Measurements from ENCODE around the gene TUBB3.
A peak's percentile ranks its signal among the peaks of the same experiment; 100 is the strongest.
"Not testable (repeated sequence)": the region's sequence is repeated elsewhere in the genome, so short reads cannot be mapped to it uniquely, and the experiment has no call there.

The TUBB3 gene

GRCh38 chr16:89968074-89968473, 44.9 kb downstream of the TUBB3 start:
- DNase-seq, result not testable (repeated sequence)

- no peak for DNase-seq
These were observed 46.7 kb downstream of the TUBB3 start for GRCh38 chr16:89969741-89970410.

GRCh38 chr16:89971495-89972243, 48.5 kb downstream of the TUBB3 start:
- DNase-seq, result no peak

DNA sequence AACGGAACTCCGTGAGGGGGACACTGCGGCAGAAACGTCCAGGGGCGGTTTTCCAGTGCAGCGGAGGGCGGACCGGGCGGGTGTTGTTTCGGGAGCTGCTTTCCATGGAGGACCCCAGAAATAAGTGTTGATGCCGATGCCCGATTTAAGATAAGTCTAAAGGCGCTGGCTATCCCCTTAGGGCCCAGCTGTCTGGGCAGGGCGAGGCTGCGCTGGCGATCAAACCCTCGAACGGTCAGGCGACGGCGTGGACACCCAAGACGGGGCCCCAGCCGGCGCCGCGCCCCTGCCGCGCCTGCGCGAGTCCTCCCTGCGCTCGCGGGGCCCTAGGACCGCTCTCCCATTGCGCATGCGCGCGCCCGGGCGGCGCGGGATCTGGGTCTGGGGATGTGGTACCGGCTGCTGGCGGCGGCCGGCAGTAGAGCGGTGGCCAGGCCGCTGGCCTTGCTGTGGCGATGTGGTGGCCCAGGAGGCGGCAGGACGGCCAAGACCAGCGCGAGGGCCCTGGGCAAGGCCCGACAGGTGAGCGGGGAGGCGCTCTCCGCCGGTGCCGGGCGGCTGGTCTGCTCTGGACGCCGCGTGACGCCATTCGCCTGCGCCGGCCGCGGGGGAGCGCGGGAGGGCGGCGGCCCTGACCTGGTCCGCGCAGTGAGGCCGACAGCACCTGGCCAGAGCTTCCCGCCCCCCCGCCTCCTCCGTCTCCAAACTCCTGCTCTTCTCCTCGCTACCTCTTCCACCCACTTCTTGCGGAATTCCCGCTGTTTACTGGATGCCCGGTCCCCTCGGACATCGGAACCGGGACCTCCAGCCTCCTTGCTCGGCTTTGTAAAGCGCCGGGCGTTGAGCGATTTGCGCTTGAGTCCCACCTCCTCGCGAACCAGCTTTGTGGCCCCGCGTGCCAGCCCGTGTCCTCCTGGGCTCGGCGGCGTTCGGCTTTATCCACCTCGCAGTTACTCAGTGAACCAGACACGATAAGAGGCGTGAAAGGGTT, 49.4 kb downstream of the TUBB3 start:
- DNase-seq, result peak; percentile 77

DNA sequence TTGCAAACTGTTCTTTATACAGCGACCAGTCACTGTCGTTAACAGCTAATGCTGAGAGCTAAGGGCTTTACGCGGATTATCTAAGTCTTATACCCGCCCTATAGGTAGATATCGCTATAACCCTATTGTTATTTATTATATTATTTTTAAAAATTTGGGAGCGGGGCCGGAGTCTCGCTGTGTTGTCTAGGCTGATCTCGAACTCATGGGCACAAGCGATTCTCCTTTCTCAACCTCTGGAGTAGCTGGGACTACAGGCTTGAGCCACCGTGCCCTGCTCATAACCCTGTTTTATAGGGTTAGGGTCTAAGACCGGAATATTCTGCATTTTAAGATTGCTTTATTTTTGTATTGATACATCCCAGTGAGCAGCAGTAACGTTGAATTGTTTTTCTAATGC, 50.1 kb downstream of the TUBB3 start:
- no peak for DNase-seq

GRCh38 chr16:89973654-89974335, 50.7 kb downstream of the TUBB3 start:
- DNase-seq, result no peak

DNA sequence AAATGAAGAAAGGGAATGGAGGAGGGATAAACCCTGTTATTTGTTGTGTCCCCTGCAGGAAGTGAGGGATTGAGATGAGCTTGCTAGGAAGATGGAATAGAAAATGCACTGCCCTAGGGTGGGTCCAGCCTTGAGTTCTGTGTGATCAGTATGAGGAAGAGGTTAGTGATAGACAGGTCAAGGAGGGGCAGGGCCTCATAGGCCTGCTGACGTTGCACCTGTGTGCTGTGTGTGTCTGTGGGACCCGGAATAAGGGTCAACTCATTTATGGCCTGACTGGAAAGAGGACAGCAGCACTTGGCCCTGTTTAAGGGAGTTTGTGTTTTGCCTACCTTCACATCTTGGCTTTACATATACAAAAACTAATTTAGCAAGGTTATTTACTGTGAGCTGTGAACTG, 51.7 kb downstream of the TUBB3 start:
- no peak for DNase-seq

GRCh38 chr16:89981414-89981813, 58.3 kb downstream of the TUBB3 start:
- no peak for DNase-seq

DNA sequence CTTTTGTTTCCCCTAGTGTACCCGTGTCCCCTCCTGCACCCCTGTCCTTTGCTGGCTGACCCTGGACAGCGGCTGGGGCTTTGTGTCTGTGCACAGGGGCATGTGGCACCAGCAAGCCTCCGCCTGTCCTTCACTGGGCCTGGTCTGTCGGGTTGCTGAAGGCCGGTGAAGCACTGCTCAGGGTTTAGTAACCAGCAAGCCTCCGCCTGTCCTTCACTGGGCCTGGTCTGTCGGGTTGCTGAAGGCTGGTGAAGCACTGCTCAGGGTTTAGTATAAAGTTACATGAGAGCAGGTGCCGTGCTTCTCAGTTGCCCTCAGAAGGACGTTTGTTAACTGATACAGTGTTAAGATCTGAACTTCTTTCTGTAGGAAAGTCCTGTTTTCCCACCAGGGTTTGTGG, 59.2 kb downstream of the TUBB3 start:
- no peak for DNase-seq

GRCh38 chr16:89983536-89983935, 60.4 kb downstream of the TUBB3 start:
- DNase-seq, result no peak

DNA sequence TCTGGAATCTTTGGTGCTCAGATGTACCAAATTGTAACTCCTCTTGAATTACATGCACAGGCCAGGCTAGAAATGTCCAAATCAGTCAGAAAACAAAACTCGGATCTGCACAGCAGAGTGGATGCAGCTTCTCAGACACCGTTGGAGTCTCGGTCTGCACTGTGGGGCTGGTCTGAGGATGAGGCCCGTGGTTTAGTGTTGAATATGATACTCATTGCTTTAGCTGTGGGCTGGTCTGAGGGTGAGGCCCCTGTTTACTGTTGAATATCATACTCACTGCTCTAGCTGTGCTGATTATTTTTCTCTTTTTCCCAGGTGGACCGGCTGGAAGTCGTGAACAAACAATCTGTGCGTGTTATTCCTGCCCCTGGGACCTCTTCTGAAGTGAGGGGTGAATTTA, 61.1 kb downstream of the TUBB3 start:
- no peak for DNase-seq

- no peak for DNase-seq
These were observed 62.1 kb downstream of the TUBB3 start for GRCh38 chr16:89985219-89985618.

Measured in amniotic stem cell (primary cell).